GM18502 (cell line): Measurements from ENCODE around the gene CCDC188.

ENCODE experiments used
- ATAC-seq: cut with Tn5 transposase; IDR thresholded peaks from one replicate; pipeline ENCODE4 v1.9.1; 2021; ENCODE audit warnings: mild to moderate bottlenecking; ENCODE audit not compliant: unreplicated experiment, poor library complexity

Gene CCDC188

DNA sequence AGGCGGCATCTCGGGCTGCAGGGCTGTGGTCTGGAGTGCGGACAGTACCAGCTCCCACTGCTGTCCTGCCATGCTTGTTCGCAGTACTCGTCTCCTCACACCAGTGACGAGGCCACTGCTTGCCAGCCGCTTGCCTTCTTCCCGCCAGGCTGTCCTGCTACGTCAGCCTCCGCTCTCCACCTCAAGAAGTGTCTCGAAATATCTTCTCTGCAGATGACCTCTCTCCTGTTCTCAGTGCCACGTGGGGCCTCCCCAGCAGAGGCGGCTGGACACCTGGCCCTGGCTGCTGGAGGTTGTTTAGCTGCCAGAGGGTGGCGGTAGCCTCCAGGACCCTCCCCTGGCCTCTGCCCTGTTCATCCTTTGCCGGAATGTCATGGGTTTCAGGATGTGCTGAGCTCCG is 3.1 kb upstream of the CCDC188 start:
- no peak for ATAC-seq

DNA sequence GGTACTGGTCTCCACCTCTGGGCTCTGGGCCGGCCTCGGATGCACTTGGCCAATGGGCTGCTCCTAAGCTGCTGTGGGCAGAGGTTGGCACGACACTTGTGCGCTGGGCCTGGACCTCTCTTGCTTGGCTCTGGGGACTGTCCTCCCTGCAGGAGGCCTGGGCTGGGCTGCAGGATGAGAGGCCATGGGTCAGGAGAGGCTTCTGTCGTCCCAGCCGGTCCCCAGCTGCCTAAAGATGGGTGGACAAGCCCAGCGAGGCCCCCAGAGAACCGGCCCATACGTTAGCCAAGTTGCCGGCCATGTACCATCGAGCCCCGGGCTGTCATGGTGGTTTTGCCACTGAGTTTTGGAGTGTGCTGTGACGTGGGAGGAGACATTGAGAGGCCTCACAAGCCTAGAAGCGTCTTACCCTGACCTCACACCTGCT is 1.6 kb upstream of the CCDC188 start:
- ATAC-seq, result no peak

DNA sequence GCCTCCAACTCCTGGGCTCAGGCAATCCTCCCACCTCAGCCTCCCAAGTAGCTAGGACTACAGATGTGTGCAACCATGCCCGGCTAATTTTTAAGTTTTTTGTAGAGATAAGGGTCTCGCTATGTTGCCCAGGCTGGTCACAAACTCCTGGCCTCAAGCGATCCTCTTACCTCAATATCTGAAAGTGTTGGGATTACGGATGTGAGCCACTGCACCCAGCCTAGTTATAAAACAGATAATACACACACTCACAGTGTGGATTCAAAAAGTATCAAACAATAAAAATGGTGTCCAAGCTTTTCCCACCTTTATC is 377 bp upstream of the CCDC188 start:
- ATAC-seq, result no peak

DNA sequence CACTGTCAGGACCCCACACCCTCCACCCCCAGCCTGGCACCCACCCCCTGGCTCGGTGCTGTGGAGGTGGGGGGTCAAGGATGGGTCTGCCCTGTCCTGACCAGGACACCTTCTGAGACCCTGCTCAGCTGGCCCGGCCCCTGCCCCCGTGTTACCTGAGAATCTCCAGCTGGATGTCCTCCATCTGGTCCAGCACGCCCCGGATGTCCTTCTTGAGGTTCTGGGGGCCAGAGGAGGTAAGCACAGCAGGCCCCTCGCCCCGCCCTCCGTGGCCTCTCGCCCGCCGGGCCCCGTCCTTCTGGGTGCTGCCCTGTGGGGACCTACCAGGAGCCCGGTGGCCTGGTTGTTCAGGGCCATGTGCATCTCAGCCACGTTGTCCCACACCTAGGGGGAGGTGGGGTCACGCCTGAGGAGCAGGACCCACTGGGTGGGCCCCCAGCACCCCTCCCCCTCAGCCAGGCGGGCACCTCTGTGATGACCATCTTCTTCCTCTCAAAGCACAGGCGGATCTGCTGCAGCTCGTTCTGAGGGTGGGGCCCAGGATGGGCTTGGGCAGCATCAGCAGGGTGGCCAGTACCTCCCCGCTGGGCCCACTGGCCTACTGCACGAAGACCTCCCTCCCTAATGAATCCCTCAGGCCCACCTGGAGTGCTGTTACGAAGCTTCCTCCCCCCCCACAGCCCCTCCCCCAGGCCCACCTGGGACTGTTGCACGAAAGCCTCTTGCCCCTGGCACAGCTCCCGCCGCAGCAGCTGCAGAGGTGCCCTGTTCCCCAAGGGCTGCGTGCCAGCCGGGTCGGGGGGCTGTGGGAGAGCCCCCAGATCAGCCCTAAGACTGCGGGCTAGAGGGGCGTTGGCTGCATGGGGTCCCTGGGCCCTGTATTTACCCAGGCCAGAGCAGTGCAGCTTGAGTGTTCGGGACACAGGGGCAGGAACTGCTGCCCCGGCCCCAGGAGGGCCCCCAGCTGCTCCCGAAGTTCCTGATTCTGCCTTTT is 1.3 kb downstream of the CCDC188 start:
- ATAC-seq, result no peak

DNA sequence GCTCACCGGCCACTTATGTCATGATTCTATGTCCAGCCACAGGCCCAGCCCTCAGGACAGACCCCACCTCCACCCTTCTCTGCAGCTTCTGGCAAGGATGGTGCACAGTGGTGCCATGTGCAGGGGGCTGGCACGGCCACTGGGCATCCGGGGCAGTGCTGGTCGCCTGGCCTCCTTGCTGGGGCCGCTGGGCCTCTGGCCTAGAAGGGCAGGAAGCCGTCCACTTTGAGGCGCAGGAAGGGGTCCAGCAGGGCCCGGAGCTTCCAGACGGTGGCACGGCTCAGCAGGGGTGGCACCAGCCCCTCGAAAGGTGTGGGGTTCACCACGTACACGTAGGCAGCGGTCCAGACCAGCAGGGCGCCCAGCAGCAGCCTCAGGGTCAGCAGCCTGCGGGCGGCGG is 2.4 kb downstream of the CCDC188 start:
- ATAC-seq, result no peak

DNA sequence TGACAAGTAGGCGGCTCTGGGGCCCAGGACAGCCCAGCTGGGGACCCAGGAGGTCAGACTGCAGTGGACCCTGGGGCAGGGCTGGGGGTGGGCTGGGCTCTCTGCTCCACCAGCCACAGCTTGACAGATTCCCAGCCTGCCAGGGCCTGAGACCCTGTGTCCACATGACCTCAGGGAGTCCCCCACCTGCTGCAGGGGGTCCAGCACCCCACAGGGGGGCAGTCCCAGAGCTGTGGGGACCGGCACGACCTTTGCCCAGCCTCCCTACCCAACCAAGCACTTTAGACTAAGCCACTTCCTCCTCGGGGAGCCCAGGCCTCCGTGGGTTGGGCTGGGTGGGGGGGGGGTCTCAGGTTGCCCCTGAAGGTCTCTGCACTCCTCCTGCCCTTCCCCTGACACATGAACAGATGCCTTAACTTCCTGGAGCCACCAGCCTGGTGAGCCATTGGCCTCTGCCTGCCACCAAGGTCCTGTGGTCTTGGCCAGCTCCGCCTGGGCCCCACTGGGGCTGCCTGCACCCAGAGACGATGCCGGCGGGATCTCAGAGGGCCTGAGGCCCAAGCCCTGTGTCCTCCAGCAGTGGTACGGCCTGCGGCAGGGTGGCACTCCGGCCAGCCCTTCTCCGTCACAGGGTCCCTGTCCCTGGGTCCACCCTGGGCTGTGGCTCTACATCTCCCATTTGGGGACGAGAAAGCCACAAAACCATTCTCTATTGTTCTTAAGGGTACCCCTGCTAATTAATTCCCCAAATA is 3.4 kb downstream of the CCDC188 start:
- no peak for ATAC-seq

DNA sequence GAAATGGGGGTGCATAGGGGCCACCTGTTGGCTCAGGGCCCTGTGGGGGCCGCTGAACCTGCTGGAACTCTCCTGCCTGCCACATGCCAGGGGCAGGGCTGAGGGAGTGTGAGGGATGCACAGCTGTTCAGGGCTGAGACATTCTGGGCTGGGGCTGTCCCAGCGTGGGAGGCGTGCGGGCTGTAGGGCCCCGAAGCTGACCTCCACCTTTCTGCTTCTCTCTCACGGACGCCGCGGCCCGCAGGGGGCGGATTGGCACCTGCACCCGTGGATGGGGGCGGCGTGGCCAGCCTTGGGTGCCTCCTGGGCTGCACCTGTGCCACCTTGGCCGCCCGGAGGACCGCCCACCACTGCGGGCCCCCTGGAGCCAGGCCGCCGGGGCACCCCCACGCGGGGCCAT is 4.1 kb downstream of the CCDC188 start:
- no peak for ATAC-seq

DNA sequence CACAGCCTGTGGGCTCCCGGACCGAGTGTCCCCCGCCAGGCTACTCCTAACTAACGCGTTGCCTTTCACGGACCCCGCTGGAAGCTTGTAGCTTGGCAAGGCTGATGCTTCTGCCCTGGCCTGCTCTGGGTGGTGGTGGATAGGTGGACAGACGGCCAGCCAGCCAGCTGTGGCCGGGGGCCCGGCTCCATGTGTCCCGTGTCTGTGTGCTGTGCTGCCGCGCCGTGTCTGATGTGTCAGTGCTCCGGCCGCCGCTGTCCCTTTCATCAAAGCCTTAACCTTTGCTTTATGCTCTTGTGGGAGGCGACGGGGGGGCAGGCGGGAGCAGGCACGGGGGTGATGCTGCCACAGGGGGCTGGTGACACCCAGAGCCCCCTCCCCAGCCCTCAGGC is 5.0 kb downstream of the CCDC188 start:
- no peak for ATAC-seq

DNA sequence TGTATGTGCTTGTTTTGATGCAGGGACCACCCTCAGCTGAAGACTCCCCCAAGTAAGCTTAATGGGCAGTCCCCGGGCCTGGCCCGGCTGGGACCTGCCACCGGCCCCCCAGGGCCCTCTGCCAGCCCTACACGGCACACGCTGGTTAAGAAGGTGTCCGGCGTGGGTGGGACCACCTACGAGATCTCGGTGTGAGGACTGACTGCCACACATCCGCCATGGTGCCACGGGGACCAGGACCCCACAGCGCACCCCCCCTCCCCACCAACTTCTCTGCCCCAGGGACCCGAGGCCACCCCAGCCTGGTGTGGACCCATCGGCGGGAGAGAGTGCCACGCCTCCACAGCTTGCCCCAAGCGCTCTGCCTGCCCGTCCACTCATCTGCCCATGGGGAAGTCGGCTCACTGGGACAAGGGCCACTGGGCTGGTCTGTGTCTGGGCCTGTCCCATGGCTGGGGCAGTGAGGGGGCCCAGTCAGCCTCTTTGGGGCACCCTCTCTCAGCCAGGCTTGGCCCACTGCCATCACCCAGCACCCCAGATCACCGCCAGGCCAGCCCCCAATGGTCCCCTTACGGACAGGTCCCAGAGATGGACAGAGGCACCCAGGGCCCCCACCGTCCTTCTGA is 5.5 kb downstream of the CCDC188 start:
- ATAC-seq, result no peak

DNA sequence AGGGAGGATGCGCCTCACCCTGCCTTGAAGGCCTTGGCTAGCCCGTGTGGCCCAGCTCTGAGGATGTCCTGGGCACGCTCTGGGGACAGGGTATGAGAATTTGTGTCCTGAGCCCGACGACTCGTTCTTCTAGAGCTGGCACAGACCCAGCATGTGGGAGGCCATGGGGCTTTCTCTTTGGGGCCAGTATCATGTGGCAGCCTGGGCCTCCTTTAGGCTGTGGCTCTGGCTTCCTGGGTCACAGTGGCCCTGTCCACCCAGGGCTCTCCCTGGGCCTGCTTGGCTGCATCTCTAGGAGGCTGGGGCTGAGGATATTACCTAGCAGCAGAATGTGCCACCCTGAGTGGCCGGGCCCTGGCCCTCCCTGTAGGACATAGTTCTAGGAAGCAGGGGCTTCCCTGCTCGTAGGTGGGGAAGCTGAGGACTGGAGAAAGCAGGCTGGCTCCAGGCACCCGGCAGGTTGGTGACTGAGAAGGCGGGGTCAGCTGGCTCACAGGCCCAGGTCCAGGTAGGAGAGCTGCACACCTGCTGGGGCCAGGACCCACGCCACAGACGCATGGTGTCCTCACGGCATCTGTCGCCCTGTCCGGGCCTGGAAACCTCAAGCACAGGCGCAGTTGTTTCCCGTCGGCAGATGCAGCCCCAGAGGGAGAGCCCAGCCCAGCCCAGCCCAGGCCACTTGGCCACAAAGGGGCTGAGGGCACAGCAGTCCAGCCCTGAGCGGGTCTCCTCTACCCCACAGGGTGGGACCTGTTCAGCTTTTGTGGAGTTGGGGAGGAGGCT is 6.8 kb downstream of the CCDC188 start:
- no peak for ATAC-seq

DNA sequence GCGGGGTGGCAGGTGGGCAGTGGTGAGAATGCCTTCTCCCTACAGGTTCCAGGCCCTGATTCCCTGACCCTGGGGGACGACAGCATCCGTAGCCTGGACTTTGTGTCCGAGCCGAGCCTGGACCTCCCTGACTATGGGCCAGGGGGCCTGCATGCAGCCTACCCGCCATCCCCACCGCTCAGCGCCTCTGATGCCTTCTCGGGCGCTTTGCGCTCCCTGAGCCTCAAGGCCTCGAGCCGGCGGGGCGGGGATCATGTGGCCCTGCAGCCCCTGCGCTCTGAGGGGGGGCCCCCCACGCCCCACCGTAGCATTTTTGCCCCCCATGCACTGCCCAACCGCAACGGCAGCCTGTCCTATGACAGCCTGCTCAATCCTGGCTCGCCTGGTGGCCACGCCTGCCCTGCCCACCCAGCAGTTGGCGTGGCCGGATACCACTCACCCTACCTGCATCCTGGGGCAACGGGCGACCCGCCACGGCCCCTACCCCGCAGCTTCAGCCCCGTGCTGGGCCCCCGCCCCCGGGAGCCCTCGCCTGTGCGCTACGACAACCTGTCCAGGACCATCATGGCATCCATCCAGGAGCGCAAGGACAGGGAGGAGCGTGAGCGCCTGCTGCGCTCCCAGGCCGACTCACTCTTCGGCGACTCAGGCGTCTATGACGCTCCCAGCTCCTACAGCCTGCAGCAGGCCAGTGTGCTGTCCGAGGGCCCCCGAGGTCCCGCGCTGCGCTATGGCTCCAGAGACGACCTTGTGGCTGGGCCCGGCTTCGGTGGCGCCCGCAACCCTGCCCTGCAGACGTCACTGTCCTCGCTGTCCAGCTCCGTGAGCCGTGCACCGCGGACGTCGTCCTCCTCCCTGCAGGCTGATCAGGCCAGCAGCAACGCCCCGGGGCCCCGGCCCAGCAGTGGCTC is 7.9 kb downstream of the CCDC188 start:
- ATAC-seq, result no peak

DNA sequence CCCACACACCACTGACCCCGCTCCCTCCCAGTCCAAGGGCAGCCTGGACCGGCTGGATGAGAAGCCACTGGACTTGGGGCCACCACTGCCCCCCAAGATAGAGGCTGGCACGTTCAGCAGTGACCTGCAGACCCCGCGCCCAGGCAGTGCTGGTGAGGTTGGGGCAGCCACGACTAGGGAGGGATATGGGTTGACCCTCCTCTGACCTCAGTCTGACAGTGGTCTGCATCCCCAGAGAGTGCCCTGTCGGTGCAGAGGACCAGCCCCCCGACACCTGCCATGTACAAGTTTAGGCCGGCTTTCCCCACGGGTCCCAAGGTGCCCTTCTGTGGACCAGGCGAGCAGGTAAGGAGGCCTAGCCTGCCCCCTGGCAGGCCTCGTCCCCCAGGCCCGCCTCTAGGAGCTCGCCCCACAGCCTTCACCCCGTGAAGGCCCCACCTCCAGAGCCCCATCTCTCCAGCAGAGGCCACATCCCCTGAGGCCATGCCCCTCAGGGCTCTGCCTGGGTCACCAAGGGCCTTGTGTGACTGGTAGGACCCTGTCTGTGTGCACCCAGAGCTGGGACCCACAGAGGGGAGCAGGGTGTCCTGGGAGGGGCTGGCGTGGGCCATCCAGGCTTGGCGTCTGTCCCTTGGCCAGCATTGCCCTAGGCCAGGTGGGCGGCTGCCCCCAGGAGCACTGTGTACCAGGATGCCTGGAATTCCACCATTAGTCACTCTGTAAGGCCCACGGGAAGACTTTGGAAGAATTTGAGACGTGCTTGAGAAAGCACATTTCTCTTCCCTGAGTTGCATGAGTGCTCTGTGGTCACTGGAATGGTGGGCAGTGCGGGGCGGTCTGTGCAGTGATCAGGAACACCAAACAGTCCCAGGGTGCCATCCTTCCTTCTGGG is 9.4 kb downstream of the CCDC188 start:
- no peak for ATAC-seq

DNA sequence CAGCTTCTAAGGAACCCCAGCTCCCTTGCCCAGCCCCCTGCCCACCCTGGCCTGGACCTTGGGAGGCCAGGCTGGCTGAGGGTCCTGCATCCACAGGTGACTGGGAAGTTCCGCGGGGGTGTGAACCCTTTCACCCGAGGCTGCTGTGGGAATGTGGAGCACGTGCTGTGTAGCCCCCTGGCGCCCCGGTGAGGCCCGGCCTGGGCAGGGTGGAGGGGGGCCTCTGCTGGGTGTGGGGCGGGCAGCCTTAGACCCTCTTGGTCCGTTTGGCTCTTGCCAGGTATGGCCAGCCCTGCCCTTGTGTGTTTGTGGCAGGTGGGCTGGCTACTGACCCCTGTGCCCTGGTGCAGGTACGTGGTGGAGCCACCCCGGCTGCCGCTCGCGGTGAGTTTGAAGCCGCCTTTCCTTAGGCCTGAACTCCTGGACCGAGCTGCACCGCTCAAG is 10.3 kb downstream of the CCDC188 start:
- ATAC-seq, result no peak

DNA sequence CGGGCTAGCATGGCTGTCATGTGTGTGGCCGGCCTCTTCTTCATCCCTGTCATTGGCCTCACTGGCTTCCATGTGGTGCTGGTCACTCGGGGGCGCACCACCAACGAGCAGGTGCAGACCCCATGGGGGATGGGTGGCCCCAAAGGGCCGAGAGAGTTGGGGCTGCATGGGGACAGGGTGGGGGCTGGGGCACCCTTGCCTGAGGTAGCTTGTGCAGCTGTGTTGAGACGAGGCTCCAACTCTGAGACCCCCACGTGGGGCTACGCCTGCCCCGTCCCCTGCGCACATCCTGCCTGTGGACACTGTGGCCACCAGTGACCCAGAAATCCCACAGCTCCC is 10.8 kb downstream of the CCDC188 start:
- no peak for ATAC-seq

DNA sequence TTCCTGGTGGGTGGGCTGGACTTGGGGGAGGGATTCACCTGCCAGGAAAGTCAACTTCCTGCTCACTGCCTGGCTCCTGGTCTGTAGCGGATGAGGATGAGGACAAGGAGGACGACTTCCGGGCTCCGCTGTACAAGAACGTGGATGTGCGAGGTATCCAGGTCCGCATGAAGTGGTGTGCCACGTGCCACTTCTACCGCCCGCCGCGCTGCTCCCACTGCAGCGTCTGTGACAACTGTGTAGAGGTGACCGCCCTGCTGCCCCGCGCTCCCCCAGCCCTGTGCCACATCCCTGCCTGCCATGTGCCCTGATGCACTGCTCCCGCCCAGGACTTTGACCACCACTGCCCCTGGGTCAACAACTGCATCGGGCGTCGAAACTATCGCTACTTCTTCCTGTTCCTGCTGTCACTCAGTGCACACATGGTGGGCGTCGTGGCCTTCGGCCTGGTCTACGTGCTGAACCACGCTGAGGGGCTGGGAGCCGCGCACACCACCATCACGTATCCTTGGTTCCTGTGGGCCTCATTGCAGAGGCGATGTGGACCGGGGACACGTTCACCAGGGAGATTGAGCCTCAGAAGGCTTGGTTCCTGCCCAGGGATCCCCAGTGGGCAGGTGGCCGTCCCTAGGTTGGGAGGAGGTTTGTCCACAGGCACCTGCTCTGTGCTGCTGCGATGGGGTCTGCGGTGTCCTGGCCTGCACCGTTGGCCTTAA is 11.3 kb downstream of the CCDC188 start:
- no peak for ATAC-seq

DNA sequence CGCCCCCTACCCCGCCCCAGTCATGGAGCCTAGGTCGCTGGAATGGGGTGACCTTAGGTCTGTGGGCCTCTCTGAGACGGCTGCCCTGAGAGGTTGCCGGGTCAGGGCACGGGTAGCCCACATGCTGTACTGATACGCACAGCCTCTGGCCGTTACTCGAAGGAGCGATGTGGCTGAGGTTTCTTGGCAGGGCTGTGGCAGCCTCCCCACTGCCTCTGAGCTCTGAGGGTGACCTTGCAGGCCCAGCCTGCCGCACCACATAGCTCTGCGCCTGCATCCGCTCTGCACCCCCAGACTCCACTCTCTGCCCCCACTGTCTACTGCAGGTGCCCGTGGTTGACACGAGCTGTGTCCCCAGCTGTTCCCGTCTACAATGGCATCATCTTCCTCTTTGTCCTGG is 12.0 kb downstream of the CCDC188 start:
- no peak for ATAC-seq

DNA sequence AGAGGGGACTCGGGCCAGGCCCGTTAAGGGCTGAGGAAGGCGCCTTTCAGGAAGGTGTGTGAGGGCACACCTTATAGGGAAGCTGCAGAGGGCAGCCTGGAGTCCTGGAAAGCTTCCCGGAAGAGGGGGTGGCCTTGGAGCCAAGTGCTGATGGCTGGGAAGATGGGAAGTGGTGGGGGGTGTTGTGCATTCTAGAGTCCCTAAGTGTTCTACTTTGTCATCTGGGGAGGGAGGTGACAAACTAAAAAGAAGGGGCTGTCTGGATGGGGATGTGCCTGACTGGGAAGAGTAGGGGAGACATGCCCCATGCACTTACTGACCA is 12.5 kb downstream of the CCDC188 start:
- ATAC-seq, result no peak
